ENCODE results near the gene DHRS1.

Gene DHRS1

DNA sequence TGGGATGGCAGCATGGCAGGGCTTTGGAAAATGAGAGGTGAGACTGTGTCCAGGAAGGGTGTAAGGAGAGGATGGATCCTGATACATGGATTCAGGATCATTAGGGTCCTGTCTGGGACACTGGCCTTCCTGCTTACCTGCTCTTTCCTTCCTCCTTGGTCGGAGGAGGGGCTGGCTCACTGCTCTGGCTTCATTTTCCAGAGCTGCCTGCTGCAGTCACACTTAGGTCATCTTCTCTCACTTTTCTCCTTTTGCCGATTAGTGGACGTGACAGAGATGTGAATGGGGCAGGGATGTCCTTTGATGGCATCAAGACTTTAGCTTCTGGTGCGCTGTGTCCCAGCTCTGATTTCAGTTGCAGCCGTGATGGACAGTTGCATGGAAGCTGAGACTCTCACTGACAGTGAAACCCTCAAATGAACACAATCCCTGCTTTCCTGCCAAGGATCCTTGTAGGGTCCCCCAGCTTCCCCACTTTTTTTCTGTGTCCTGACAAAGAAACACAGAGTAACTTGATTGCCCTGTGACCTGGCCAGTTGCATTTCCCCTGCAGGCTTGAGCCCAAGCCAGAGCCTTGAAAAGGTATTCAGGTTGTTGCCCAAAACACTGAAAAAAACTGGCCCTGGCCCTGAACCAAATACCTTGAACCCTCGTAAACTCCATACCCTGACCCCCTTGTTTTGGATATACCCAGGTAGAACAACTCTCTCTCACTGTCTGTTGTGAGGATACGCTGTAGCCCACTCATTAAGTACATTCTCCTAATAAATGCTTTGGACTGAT is 9.0 kb upstream of the DHRS1 start:
- DNase-seq = no peak

DNA sequence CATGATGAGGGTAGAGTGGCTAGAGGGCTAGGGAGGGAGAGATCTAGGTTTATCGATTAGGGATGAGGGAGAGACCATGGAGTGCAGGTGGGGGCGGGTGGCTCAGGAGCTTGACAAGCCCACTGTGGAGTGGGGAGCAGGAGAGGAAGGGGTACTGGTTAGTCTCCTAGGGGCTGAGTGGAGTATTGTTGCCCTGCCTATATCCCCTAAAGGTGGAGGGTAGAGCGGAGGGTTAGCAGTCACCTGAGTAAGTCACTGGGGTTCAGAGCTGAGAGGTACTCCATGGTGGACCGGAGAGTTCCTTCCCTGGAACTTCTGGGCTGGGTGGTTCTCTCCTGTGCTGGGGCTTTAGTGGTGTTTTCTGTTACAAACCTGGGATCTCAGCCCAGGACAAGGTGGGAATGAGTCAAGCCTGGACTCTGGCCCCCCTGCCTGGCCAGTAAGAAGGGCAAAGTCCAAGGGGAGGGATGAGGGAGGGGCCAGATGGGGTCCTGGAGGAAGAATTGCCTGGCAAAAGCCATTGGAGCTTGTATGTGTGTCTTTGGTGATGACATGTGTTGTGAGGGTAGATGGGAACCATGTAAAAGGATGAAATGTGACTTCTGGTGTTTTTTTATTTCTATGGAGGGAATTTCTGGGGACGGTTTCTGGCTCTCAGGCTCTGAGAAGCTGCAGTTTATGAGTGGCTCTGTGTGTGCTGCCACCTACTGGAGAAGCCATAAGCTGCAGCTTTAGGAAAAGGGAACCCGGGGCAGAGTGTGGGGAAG is 8.2 kb upstream of the DHRS1 start, which contains the start of gene CIDEB:
TSS of gene CIDEB (minus strand) at position 403 of the 767 bp plus-strand sequence. CDS start at position 284, 119 bp downstream.
- DNase-seq = no peak

DNA sequence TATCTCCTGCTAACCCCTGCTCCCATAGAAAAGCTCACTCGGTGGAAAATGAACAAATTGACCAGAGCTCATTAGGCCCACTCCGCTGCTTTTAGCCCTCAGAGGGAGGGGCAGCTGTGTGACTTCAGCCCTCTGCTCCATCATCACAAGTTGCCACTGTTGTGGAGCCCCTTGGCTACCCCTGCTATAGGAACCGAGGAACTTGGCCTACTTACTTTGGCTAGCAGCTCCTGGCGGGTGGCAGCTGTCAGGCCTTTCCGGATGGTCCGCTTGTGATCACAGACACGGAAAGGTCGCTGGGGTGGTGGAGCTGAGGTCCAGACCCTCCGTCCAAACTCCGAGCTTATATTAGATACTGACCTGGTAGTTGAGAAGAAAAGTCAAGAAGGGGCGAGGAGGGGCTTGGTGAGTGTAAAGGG is 7.6 kb upstream of the DHRS1 start:
- DNase-seq = no peak

DNA sequence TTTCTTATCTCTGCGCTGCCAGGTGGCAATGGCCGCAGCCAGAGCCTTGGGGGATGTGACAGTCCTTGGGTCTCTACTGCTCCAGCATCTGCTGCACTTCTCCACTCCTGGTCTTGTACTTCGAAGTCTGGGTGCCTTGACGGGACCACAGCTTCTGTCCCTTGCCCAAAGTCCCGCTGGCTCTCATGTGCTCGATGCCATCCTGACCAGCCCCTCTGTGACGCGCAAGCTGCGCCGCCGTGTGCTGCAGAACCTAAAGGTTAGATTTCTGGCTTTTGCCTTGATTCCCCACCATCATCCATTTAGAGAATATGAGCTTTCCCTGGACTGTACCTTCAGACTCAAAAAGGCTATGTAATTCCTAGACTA is 4.4 kb upstream of the DHRS1 start:
- no peak for DNase-seq

DNA sequence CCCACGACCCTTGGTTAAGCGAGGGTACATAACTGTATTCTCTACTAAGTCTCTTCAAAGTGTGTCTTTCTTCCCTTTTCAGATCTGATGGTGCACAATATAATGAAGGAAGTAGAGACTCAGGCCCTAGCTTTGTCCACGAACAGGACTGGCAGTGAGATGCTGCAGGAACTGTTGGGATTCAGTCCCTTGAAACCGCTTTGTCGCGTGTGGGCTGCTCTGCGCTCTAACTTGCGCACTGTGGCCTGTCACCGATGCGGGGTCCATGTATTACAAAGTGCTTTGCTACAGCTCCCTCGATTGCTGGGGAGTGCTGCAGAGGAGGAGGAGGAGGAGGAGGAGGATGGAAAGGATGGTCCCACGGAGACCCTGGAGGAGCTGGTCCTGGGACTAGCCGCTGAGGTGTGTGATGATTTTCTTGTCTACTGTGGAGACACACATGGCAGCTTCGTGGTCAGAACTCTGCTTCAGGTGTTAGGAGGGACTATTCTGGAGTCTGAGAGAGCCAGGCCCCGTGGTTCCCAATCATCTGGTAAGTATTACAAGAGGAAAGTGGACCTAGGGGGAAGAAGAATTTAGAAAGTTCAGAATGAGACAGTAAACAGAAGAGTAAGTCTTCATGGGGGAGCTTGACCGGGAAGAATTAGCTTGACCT is 873 bp upstream of the DHRS1 start:
- DNase-seq = no peak

DNA sequence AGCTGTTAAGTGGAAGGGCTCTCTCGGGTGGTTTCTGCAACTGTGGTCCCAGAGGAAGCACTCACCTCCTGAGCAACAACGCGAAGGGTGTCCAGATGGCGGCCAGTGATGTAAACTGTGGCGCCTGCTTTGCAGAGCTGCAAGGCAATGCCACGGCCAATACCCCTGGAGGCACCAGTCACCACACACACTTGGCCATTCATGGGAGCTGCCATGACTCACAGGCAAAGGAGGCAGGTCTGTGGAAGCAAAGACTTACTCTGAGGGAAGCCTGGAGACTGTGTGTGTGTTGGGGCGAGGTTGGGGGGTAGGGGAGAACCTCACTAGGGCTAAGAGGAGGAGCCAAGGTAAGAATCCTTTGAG is 707 bp downstream of the DHRS1 start:
- no peak for DNase-seq

DNA sequence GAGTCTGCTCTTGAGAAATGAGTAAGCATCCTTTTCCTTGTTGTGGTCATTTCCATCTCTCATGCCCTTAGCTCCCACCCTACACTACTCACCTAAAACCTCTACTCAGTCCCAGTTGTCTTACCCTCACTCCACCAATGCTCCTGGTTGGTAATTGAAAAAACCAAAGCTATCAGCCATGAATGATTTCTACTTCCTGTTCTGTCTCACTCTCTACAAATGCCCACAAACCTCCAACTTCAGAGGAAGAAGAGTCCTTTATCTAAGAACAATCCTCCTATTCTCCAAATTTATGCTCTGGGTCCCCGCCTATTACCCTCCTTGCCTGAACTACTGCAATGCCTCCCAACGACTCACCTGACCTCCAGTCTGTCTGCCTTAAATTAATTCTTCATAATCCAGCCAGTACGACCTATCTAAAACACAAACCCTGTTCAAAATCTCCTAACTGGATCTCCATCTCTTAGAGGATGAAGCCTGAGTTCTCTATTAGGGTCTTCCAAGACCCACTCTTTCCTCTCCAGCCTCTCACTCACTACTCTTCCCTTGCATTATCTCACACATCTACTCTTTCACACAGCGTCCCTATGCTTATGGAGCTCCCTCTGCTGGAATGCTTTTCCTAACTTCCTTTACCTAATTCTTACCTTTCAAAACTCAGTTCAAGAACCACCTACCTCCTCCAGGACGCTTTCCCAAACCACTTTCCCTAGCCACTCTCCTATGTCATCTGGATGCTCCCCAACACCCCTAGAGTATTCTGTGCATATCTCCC is 2.2 kb downstream of the DHRS1 start:
- DNase-seq = no peak

DNA sequence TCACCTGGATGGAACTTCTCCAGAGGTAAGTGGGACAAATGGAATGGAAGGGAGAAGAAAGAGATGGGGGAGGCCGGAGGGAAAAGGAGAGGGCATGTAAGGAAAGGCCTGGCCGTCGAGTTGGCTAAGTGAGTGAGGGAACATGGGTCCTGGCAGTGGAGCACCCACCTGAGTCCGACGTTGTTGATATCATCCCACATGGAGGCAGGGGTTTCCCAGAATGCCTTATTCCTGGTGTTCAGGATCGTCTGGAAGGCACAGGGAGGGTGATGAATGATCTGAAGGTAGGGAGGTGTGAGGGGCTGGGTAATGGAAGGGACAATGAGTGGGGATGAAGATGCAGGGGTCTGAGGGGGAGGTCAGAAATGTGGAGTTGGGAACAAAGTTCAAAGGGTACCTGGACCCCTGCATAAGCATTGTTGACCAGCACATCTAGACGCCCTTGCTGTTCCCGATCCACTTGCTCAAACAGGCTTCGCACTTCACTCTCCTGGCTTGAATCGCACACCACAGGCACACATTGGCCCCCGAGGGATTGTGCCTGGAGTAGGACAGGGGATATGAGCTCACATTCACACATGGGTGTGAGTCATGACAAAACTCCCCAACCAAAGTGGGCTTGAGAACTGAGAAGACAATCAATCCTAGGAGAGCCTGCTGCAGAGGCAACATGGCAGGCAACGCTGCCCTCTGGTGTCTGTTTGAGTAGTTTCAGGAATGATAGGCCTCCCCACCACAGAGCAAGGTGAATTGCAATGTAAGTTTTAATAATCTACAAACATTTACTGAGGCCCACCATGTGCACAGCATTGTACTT is 3.0 kb downstream of the DHRS1 start:
- peak; percentile 21 for DNase-seq

DNA sequence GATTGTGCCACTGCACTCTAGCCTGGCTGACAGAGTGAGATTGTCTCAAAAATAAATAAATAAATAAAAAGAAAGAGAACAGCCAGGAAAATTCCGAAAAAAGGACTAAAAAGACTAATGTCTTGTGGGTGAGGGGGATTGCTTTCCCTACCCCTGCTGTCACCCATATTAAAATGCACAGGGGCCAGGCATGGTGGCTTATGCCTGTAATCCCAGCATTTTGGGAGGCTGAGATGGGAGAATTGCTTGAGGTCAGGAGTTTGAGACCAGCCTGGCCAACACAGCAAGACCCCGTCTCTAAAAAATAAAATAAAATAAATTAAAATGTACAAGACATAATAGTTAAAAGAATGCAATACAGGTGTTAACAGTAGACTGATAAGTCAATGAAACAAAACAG is 6.1 kb downstream of the DHRS1 start:
- DNase-seq = no peak

DNA sequence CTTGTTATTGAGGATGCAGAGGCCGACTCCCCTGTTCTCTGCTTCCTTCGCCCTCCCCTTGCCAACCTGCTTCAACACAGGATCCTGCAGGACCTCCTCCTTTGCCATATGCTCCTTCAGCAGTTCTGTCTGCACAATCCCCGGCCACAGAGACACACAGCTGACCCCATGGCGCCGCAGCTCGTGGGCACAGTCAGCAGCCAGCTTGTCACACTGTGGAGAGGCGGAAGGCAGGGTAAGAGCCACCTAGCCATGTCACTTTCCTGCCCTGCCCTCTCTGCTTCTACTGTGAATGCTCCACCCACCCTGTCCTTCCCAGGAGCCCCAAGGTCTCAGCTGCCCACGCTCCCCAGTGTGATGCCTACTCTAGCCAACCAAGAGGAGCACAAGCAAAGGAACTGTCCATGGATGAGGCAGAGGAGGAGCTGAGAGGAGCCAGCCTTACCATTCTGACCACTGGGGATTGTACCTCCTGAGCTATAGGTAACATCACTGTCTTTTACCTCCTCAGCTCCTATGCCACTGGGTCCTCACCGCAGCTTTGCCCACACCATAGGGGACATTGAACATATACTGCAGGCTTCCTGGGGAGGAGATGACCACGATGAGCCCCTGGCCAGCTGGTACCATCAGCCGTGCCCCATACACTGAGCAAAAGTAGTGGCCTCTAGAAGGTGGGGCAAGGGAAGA is 7.3 kb downstream of the DHRS1 start:
- DNase-seq = no peak

DNA sequence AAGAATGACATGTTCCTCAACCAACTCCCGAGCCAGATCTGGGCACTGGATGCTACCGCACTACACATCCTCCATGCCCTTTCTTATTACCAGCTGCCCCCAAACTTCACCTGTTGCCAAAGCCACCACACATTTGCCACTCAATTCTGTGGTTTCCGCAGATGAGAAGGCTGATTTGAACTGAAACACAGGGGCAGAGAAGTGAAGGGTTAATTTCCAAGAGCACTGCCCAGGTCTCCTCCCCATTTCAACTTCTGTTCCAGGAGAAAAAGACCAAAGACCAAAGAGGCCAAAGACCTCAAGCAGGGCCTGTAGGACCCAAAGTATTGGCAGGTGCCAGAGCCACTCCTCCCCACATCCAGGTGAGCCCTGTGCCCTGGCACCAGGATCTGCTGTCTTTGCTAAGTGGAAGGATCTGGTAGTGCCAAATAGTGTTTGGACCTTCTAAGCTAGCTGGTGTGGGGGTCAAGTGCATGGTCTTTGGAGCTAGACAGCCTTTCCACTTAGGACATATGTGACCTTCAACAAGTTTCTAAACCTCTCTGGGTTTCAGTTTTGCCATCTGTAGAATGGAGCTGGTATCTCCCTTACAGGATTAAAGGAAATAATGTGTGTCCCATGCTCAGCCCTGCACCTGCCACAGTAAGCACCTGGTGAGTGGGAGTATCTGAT is 8.0 kb downstream of the DHRS1 start:
- DNase-seq = no peak

DNA sequence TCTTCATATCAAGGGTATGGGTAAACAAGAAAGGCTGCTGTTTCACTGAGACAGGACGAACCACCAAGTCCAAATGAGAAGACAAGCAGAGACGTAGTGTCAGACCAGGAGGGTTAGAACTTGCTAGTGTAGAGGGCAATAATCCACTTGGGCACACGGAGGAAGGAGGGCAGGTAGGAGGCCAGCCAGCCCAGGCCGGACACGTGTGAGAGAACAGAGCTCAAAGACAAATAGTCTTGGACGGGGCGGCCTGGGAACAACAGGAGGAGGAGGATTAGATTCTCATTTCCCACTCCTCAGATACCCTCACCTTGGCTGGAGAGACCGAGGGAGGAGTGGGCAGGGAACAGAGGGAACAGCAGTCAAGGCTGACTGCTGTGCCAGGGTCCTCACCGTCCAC is 8.8 kb downstream of the DHRS1 start:
- DNase-seq = no peak

DNA sequence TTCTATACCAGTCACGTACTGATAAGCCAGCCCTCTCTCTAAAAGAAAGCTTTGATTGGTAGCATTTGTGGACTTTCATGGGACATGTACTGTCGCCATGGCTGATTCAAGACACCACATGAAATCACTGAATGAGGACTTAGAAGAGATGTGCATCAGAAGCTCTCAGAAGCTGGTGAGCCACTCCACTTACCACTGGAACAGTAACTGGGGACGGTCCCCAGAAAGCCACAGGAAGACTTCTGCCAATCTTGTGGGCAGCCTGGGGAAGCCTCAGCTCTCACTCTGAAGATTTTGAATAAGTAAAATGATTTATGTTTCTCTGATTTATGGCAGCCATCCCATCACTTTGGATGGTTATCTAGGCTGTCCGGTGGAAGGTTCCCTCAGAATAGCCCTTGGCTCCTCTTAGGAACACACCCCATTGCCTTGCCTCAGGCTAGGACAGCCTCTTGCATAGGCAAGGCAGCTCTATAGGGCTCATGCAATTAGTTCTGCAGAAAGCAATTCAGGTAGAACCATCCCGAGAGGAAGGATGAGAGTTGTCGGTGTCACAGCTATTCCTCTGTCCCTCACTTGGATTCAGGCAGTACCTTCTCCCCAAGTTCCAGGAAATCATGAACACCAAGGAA is 9.8 kb downstream of the DHRS1 start:
- no peak for DNase-seq

DNA sequence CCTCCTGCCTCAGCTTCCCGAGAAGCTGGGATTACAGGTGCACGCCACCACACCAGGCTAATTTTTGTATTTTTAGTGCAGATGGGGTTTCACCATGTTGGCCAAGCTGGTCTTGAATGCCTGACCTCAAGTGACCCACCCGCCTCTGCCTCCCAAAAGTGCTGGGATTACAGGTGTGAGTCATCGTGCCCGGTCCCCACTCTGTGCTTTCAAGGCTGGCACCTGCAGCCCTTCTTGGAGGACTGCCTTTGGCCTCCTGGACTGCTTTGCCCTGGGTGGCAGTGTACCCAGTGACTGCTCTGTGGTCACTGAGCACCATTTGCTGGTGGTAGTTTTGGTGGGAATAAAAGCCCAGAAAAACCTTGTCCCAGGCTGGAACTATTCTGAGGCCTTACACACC is 12.6 kb downstream of the DHRS1 start:
- DNase-seq = no peak

DNA sequence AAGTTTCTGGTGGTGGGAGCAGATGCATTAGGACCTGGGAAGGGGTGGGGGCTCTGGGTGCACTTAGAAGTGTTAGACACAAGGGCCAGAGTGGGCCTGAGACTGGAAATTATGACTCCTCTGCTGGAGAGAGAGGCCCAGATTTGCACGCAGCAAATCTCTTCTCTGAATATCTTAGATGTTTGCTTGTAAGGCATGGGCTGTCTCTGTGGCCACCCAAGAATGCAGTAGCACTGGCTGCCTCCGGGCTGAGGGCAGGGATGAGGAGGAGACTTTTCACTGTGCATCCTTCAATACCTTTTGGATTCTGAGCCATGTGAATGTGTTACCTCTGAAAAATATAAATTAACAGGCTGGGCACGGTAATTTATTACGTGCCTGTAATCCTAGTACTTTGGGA is 14.2 kb downstream of the DHRS1 start:
- DNase-seq = no peak

DNA sequence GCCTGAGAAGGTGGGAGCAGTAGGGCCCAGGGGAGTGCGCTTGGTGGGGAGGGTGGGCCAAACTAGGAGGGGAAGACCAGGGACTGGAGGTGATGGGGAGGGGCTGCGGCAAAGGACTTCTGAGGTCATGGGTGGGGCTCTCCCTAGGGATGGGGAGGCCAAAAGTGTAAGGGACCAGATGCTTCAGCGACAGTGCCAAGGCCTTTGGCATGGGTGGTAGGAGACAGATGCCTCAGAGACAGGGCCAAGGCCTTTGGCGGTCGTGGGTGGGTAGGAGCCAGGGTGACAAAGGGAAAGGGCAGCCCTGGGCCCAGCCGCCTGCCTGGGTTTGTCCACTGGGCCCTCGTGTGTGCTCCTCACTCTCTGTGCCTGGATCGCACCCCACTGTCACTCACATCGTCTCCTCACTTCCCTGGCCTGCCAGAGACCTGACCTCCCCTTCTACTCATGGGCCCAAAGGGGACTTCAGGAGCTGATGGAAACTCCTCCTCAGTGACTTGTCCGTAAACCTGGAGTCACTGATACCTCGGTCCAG is 15.0 kb downstream of the DHRS1 start:
- DNase-seq = no peak

DNA sequence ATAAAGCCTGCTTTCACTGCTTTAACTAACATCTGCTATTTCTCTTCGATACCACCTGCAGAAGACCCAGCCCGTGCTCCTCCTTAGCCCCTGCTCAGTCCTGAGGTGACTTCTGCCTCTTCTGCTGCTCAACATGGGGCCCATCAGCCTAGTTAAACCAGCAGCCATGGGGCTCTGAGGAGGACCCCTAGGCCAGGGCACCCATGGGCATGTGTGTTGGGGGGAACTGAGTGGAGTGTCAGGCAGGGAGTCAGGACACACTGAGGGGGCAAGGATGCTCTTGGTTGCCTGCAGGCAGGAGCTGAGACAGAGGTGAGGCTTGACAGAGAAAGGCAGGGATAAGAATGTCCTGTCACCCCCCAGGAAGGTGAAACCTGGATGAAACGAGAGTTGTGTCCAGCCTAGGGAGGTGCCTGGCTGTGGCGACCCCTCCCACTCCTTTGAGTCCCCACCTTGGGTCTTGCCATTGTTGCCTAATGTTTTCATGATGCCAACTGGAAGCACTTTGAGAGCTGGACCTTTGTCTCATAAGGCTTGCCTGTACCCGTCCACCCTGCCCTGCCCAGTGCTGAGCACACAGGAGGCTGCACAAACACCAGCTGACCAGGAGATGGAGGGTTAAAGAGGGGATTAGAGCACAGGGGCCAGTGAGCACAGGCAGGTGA is 15.7 kb downstream of the DHRS1 start:
- no peak for DNase-seq

DNA sequence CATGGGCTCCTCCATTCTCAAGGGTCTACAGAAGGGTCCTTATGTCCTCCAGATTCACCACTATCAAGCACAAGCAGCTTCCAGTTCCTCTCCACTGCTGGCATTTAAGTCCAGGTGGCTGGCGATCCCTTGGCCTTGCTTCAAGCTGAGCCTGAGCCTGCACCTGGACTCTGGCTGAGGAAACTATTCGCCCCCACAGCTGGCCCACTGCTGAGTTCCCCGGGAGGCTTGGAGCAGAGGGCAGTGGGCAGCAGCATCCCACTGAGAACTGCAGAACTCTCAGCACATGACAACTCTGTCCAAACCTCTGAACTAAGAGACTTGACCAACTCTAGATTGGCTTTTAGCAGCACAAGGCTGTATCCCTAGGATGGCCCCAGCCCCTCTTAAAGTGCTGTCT is 16.8 kb downstream of the DHRS1 start:
- DNase-seq = no peak

DNA sequence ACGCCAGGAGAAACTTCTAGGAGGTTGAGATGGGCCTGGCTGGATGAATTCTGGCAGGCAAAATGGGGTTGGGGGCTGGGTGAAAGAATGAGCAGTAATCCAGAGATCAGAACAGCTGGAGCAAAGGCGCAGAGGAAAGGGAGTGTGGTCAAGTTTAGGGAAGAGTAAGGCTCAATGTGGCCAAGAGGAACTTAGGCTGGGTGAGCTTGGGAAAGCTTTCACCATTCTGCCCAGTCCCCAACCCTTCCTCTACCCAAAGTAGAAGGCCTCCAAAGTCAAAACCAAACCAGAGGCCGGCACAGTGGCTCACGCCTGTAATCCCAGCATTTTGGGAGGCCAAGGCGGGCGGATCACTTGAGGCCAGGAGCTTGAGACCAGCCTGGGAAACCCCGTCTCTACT is 17.9 kb downstream of the DHRS1 start:
- no peak for DNase-seq
